HCT116 (cell line): ENCODE data around the gene GLP2R.

Experiments
- CTCF ChIP-seq, 3 experiments: fragments of 200-600 bp in 1 of 3; sonication (generic) in 1 of 3; IDR thresholded peaks in 2 of 3; conservative IDR thresholded peaks in 1 of 3; 2 replicates each; pipeline ENCODE4 v1.5.1; 2012 to 2017; ENCODE audit warnings: low read depth in 2 of 3, low read length in 2 of 3, antibody characterized with exemption in 1 of 3, borderline replicate concordance in 1 of 3, control low read depth in 1 of 3, mild to moderate bottlenecking in 1 of 3, mixed read lengths in 1 of 3, mixed run types in 1 of 3, moderate library complexity in 1 of 3; ENCODE audit not compliant: insufficient read depth in 1 of 3
- MAX ChIP-seq: IDR thresholded peaks from 2 replicates; pipeline ENCODE4 v1.6.1; 2012
- POLR2A ChIP-seq: IDR thresholded peaks from 2 replicates; pipeline ENCODE4 v1.7.0; 2011; ENCODE audit warnings: borderline replicate concordance; ENCODE audit not compliant: insufficient read depth, insufficient read length; ENCODE audit errors: extremely low read depth
- POLR2AphosphoS5 ChIP-seq: IDR thresholded peaks from 2 replicates; pipeline ENCODE4 v1.6.1; 2011; ENCODE audit warnings: mild to moderate bottlenecking, low read depth, low read length, moderate library complexity
- SP1 ChIP-seq: IDR thresholded peaks from 2 replicates; pipeline ENCODE4 v1.6.1; 2012; ENCODE audit warnings: low read depth
- TCF7L2 ChIP-seq: IDR thresholded peaks from 2 replicates; pipeline ENCODE4 v1.7.0; 2011; ENCODE audit warnings: borderline replicate concordance, inconsistent platforms; ENCODE audit not compliant: insufficient read depth, insufficient read length; ENCODE audit errors: extremely low read depth
- TF ChIP-seq, protein P1 (sequence below): IDR thresholded peaks from 2 replicates; pipeline ENCODE4 v1.6.1; 2011; ENCODE audit warnings: mild to moderate bottlenecking, low read length, moderate library complexity; ENCODE audit not compliant: insufficient replicate concordance; ENCODE audit errors: extremely low read depth

DNA sequence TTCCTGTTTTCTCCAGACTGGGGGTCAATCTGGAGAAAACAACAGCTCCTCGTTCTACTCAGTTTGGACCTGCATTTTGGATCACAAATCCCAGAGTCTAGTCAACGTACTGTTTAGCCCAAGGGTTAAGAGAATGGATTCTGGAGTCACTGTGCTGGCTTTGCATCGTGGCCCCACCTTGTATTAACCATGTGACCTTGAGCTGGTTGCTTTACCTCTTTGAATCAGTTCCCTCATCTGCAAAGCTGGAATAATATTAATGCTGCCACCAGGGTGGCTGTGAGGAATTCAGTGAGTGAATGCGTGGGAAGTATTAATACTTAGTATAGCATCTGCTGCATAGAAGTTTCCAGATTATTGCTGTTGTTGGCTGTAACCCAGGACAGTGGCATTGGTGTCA, 23.0 kb upstream of the GLP2R start:
- no peak for TF ChIP-seq CTCF (IDR thresholded peaks at IDR 0.05 in 2 of 3, conservative IDR thresholded peaks at IDR 0.05 in 1 of 3; ENCODE audit: borderline replicate concordance in 1 of 3, insufficient read depth in 1 of 3, low read depth in 2 of 3, low read length in 2 of 3)
- TF ChIP-seq, protein P1, sequence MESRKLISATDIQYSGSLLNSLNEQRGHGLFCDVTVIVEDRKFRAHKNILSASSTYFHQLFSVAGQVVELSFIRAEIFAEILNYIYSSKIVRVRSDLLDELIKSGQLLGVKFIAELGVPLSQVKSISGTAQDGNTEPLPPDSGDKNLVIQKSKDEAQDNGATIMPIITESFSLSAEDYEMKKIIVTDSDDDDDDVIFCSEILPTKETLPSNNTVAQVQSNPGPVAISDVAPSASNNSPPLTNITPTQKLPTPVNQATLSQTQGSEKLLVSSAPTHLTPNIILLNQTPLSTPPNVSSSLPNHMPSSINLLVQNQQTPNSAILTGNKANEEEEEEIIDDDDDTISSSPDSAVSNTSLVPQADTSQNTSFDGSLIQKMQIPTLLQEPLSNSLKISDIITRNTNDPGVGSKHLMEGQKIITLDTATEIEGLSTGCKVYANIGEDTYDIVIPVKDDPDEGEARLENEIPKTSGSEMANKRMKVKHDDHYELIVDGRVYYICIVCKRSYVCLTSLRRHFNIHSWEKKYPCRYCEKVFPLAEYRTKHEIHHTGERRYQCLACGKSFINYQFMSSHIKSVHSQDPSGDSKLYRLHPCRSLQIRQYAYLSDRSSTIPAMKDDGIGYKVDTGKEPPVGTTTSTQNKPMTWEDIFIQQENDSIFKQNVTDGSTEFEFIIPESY, result no peak
- TF ChIP-seq SP1, result no peak
- no peak for TF ChIP-seq POLR2A
- TF ChIP-seq MAX, result no peak
- no peak for TF ChIP-seq POLR2AphosphoS5
- no peak for TF ChIP-seq TCF7L2
